Endothelial cell of umbilical vein (primary cell): ENCODE results near the gene ATP5ME. TPM values are rescaled to one million over a fixed set of nuclear protein-coding genes. Genes with fewer than 3 reads are reported as not detected.

Source experiments
- BruUV-seq: library from RNA; stranded (reverse); fragments of 400-500 nt; replicated peaks from 2 replicates; lab custom pipeline; 2021; lab: Mats Ljungman, UMichigan
- CTCF ChIA-PET: fragments of 300-600, 350-600 bp; sonication (Branson Sonifier 250); formaldehyde crosslinking; loops from one replicate; lab custom pipeline; 2021; ENCODE audit warnings: antibody characterized with exemption, inconsistent platforms; lab: Charles Lee
- POLR2A ChIA-PET: fragments of 300-600, 350-600 bp; sonication (Branson Sonifier 250); formaldehyde crosslinking; loops from one replicate; lab custom pipeline; 2021; ENCODE audit warnings: antibody characterized with exemption, inconsistent platforms; lab: Charles Lee
- DNase-seq: peaks from one replicate; pipeline ENCODE4 v3.0.0-alpha.2; 2011; ENCODE audit warnings: low read depth, low spot score
- FAIRE-seq: peaks from 2 replicates; lab custom pipeline; 2011; peaks lifted over from hg19 to GRCh38; lab: Jason Lieb, UNC
- H2AFZ ChIP-seq: 2 replicates; pipeline ENCODE4 v1.6.0; 2012; ENCODE audit warnings: low read depth, low read length, control low read depth, inconsistent platforms
- H3K27ac ChIP-seq: 2 replicates; pipeline ENCODE4 v1.5.1; 2011; ENCODE audit warnings: low read depth, mild to moderate bottlenecking, control low read depth, low read length, moderate library complexity; ENCODE audit not compliant: insufficient read depth
- H3K27me3 ChIP-seq, 2 experiments: 2 replicates each; pipeline versions ENCODE4 v1.6.0 to v1.6.1; 2011; ENCODE audit warnings: low read length in 2 of 2, mixed read lengths in 1 of 2; ENCODE audit not compliant: control insufficient read depth in 2 of 2, insufficient read depth in 2 of 2
- H3K36me3 ChIP-seq, 2 experiments: 2 replicates in 1 of 2; 3 replicates in 1 of 2; pipeline ENCODE4 v1.5.1; 2011; ENCODE audit warnings: low read length in 2 of 2, mild to moderate bottlenecking in 1 of 2, moderate library complexity in 1 of 2; ENCODE audit not compliant: control insufficient read depth in 2 of 2, insufficient read depth in 2 of 2; ENCODE audit errors: extremely low read depth in 1 of 2
- H3K4me1 ChIP-seq: 3 replicates; pipeline ENCODE4 v1.5.1; 2011; ENCODE audit warnings: mild to moderate bottlenecking, low read length; ENCODE audit not compliant: control insufficient read depth, insufficient read depth; ENCODE audit errors: extremely low read depth
- H3K4me2 ChIP-seq: 2 replicates; pipeline ENCODE4 v1.6.1; 2011; ENCODE audit warnings: low read length, control low read depth, mixed read lengths; ENCODE audit not compliant: insufficient read depth
- H3K4me3 ChIP-seq, 3 experiments: fragments of 200-600 bp in 1 of 3; sonication (generic), shearing (Covaris generic) in 1 of 3; replicated peaks in 1 of 3; 2 replicates each; pipeline ENCODE4 v1.5.1; 2011 to 2016; ENCODE audit warnings: control low read depth in 3 of 3, low read length in 3 of 3, mild to moderate bottlenecking in 2 of 3, inconsistent platforms in 1 of 3, low read depth in 1 of 3, moderate library complexity in 1 of 3; ENCODE audit not compliant: insufficient read depth in 1 of 3
- H3K79me2 ChIP-seq: 2 replicates; pipeline ENCODE4 v1.6.0; 2012; ENCODE audit warnings: low read length, inconsistent platforms; ENCODE audit not compliant: control insufficient read depth, insufficient read depth
- H3K9ac ChIP-seq: replicated peaks from 2 replicates; pipeline ENCODE3; 2011; ENCODE audit warnings: low read length, control low read depth; ENCODE audit not compliant: insufficient read depth; ENCODE audit errors: extremely low read depth
- H3K9me1 ChIP-seq: replicated peaks from 3 replicates; pipeline ENCODE4 v1.6.0; 2011; ENCODE audit warnings: mild to moderate bottlenecking, low read length; ENCODE audit not compliant: control insufficient read depth, insufficient read depth; ENCODE audit errors: extremely low read depth
- H3K9me3 ChIP-seq: replicated peaks from 2 replicates; pipeline ENCODE4 v1.5.1; 2012; ENCODE audit warnings: low read length, inconsistent platforms; ENCODE audit not compliant: control insufficient read depth, insufficient read depth
- H4K20me1 ChIP-seq: replicated peaks from 2 replicates; pipeline ENCODE3; 2011; ENCODE audit warnings: mild to moderate bottlenecking, low read length; ENCODE audit not compliant: control insufficient read depth, insufficient read depth; ENCODE audit errors: extremely low read depth
- EZH2 ChIP-seq: IDR thresholded peaks from 2 replicates; pipeline ENCODE4 v1.6.1; 2012; ENCODE audit warnings: borderline replicate concordance, low read depth, mild to moderate bottlenecking, moderate library complexity, low read length, inconsistent platforms; ENCODE audit not compliant: severe bottlenecking
- FOS ChIP-seq: IDR thresholded peaks from 2 replicates; pipeline ENCODE4 v1.6.1; 2011; ENCODE audit warnings: mild to moderate bottlenecking, low read length, moderate library complexity, borderline replicate concordance; ENCODE audit not compliant: insufficient read depth
- GATA2 ChIP-seq: IDR thresholded peaks from 2 replicates; pipeline ENCODE4 v1.7.0; 2011; ENCODE audit warnings: low read depth, mild to moderate bottlenecking, moderate library complexity, mixed read lengths, low read length; ENCODE audit not compliant: insufficient read length, insufficient read depth
- JUN ChIP-seq: IDR thresholded peaks from 2 replicates; pipeline ENCODE4 v1.6.1; 2011; ENCODE audit warnings: borderline replicate concordance, low read depth; ENCODE audit not compliant: insufficient read length, insufficient read depth
- MYC ChIP-seq: IDR thresholded peaks from one replicate; pipeline ENCODE4 v1.6.1; 2011; ENCODE audit warnings: mild to moderate bottlenecking, low read depth, low read length
- POLR2A ChIP-seq: IDR thresholded peaks from 2 replicates; pipeline ENCODE4 v1.6.1; 2012; ENCODE audit warnings: low read depth, mild to moderate bottlenecking, control low read depth, low read length
- POLR2AphosphoS5 ChIP-seq: IDR thresholded peaks from 2 replicates; pipeline ENCODE4 v1.6.1; 2012; ENCODE audit warnings: low read depth, mild to moderate bottlenecking, control low read depth, low read length, moderate library complexity; ENCODE audit not compliant: insufficient read depth
- dilution Hi-C: fragments of 300-500 bp; cut with MboI; formaldehyde crosslinking; loops from one replicate; pipeline ENCODE4 v1.15.0; 2019; ENCODE audit warnings: low sequenced_read_pairs; ENCODE audit not compliant: extremely low pct_ligation_motif_present
- intact Hi-C: fragments of 100-400 bp; cut with micrococcal nuclease; formaldehyde crosslinking; loops from one replicate; pipeline ENCODE4 v1.10.0; 2022
- polyA plus RNA-seq, 4 experiments: library from polyadenylated mRNA; depleted of rRNA in 3 of 4; stranded (reverse) in 3 of 4; unstranded in 1 of 4; fragments of >200 nt; gene quantifications; 2 replicates each; pipeline versions ENCODE4 v1.2.1 to v1.2.3, GENCODE V29; 2011 to 2012; ENCODE audit warnings: missing spikeins in 1 of 4
- total RNA-seq: library from RNA; stranded (reverse); gene quantifications from 2 replicates; pipeline ENCODE4 v1.2.3, GENCODE V29; 2021
- TF ChIP-seq, protein P1 (sequence below), 2 donors: IDR thresholded peaks; 1 replicate in 1 of 2; 2 replicates in 1 of 2; pipeline ENCODE4 v1.5.1; 2011; ENCODE audit warnings: low read length in 2 of 2, mild to moderate bottlenecking in 2 of 2, moderate library complexity in 2 of 2, control low read depth in 1 of 2, inconsistent platforms in 1 of 2, low read depth in 1 of 2; ENCODE audit not compliant: insufficient read depth in 1 of 2; ENCODE audit errors: extremely low read depth in 1 of 2
- TF ChIP-seq, protein P2 (sequence below): IDR thresholded peaks from 2 replicates; pipeline ENCODE4 v1.6.1; 2011; ENCODE audit not compliant: insufficient read depth, insufficient read length

ATP5ME gene
- total and polyA plus RNA-seq, 2 donors (not counting 3 experiments of a cell fraction or from before 2014, with no cell fraction given): 303 to 304 TPM

DNA sequence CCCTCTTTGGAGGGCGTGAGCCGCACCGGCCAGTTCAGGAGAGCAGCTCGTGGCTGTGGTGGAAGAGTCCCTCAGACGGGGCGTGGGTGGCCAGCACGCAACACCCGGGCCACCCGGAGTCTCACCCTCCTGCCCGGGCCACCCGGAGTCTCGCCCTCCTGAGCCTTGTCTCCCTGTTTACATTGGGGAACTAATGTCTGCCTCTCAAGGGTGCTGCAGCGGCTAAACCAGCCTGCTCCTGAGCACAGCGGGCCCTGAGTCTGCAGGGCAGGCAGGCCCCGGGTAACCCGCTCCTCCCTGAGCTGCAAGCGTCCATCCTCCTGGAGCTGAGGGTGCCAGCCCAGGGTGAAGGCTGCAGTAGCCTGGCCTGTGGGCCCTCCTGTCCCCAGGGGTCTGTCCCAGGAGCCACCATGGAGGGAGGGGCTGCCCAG, 45.8 kb downstream of the ATP5ME start:
- H3K9me3 ChIP-seq: no peaks in the 10 kb centered on the region
- dilution Hi-C loops (no loop called here), intact Hi-C loops (no loop called here)
- POLR2A ChIA-PET: no interaction called here
- DNase-seq: no peak
- H3K27ac ChIP-seq: no peak overlapping the region
- H3K79me2 ChIP-seq: no peaks in the 10 kb centered on the region
- H3K4me1 ChIP-seq: no peaks in the 10 kb centered on the region
- H3K36me3 ChIP-seq: no peaks in the 10 kb centered on the region
- no peak for FAIRE-seq
- no peaks in the 10 kb centered on the region for H4K20me1 ChIP-seq
- no TSS peak for BruUV-seq
- no peak overlapping the region for H3K4me3 ChIP-seq
- H3K9me1 ChIP-seq: no peaks in the 10 kb centered on the region
- H3K4me2 ChIP-seq: no peak overlapping the region
- no peak overlapping the region for H2AFZ ChIP-seq
- CTCF ChIA-PET: no interaction called here
- no peak overlapping the region for H3K9ac ChIP-seq
- TF ChIP-seq, protein P1, sequence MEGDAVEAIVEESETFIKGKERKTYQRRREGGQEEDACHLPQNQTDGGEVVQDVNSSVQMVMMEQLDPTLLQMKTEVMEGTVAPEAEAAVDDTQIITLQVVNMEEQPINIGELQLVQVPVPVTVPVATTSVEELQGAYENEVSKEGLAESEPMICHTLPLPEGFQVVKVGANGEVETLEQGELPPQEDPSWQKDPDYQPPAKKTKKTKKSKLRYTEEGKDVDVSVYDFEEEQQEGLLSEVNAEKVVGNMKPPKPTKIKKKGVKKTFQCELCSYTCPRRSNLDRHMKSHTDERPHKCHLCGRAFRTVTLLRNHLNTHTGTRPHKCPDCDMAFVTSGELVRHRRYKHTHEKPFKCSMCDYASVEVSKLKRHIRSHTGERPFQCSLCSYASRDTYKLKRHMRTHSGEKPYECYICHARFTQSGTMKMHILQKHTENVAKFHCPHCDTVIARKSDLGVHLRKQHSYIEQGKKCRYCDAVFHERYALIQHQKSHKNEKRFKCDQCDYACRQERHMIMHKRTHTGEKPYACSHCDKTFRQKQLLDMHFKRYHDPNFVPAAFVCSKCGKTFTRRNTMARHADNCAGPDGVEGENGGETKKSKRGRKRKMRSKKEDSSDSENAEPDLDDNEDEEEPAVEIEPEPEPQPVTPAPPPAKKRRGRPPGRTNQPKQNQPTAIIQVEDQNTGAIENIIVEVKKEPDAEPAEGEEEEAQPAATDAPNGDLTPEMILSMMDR (IDR thresholded peaks at IDR 0.05; ENCODE audit: extremely low read depth in 1 of 2, insufficient read depth in 1 of 2, low read depth in 1 of 2, low read length in 2 of 2): no peak
- TF ChIP-seq POLR2AphosphoS5 (no peak), GATA2 (no peak), POLR2A (no peak), MYC (no peak), FOS (no peak), JUN (no peak), EZH2 (no peak)
- TF ChIP-seq, protein P2, sequence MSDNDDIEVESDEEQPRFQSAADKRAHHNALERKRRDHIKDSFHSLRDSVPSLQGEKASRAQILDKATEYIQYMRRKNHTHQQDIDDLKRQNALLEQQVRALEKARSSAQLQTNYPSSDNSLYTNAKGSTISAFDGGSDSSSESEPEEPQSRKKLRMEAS: no peak
- no peaks in the 10 kb centered on the region for H3K27me3 ChIP-seq
